Natural killer cell (primary cell): ENCODE data around the gene PIK3R5. TPM values are rescaled to one million over a fixed set of nuclear protein-coding genes. Genes with fewer than 3 reads are reported as not detected.

Experiments used
- ATAC-seq, 3 donors: fragments of 150-1000 bp in 2 of 3; fragments of 200-7000 bp in 1 of 3; cut with Tn5 transposase; 1 replicate in 1 of 3; 2 replicates in 2 of 3; pipeline ENCODE4 v1.10.0; 2021; ENCODE audit warnings: mild to moderate bottlenecking in 2 of 3, moderate library complexity in 2 of 3
- DNase-seq, 2 donors: peaks; one replicate each; pipeline versions ENCODE4 v3.0.0 to v3.0.0-alpha.2; 2013 to 2021; ENCODE audit warnings: mixed read lengths in 1 of 2
- H3K27ac ChIP-seq: one replicate; pipeline ENCODE4 v1.5.1; 2013; ENCODE audit warnings: mild to moderate bottlenecking, low read length
- H3K27me3 ChIP-seq: one replicate; pipeline ENCODE4 v1.6.1; 2013; ENCODE audit warnings: low read length; ENCODE audit not compliant: control insufficient read depth, insufficient read depth
- H3K36me3 ChIP-seq: one replicate; pipeline ENCODE4 v1.6.1; 2013; ENCODE audit warnings: low read length; ENCODE audit not compliant: control insufficient read depth, insufficient read depth
- H3K4me1 ChIP-seq: one replicate; pipeline ENCODE4 v1.6.1; 2013; ENCODE audit warnings: low read length; ENCODE audit not compliant: control insufficient read depth, insufficient read depth
- H3K4me3 ChIP-seq: one replicate; pipeline ENCODE4 v1.5.1; 2013; ENCODE audit warnings: low read length
- H3K9me3 ChIP-seq: one replicate; pipeline ENCODE4 v1.6.1; 2013; ENCODE audit warnings: low read length; ENCODE audit not compliant: control insufficient read depth, insufficient read depth
- H3K27ac Mint-ChIP-seq, 2 donors: one replicate each; pipeline ENCODE4 v1.8.0; 2022; ENCODE audit warnings: mild to moderate bottlenecking in 2 of 2, mixed read lengths in 2 of 2, moderate library complexity in 1 of 2
- H3K27me3 Mint-ChIP-seq, 2 donors: one replicate each; pipeline ENCODE4 v1.8.0; 2022; ENCODE audit warnings: low read depth in 2 of 2, mixed read lengths in 2 of 2
- H3K36me3 Mint-ChIP-seq: one replicate; pipeline ENCODE4 v1.8.0; 2022; ENCODE audit warnings: mixed read lengths
- H3K4me1 Mint-ChIP-seq, 2 donors: one replicate each; pipeline ENCODE4 v1.8.0; 2022; ENCODE audit warnings: mixed read lengths in 2 of 2
- H3K4me3 Mint-ChIP-seq: one replicate; pipeline ENCODE4 v1.8.0; 2022; ENCODE audit warnings: mild to moderate bottlenecking, moderate library complexity, mixed read lengths
- H3K9me3 Mint-ChIP-seq, 2 donors: one replicate each; pipeline ENCODE4 v1.8.0; 2022; ENCODE audit warnings: mixed read lengths in 2 of 2
- WGBS: methylation state at CpG from one replicate; pipeline ENCODE4 v1.1.7; 2013; ENCODE audit warnings: missing lambda C conversion rate; ENCODE audit not compliant: insufficient coverage; 5-methylcytosine and 5-hydroxymethylcytosine counted together
- intact Hi-C: fragments of 100-400 bp; cut with micrococcal nuclease; formaldehyde crosslinking; loops from one replicate; pipeline ENCODE4 v1.14.2; 2022
- total RNA-seq, 4 donors: library from RNA; stranded (reverse); fragments of 120-200 nt in 1 of 4; gene quantifications; one replicate each; pipeline versions ENCODE4 v1.2.3 to v1.2.4, GENCODE V29; 2013 to 2022
- TF ChIP-seq, protein P1 (sequence below): fragments of 200-600 bp; IDR thresholded peaks from one replicate; pipeline ENCODE4 v1.8.0; 2022; ENCODE audit warnings: antibody characterized with exemption

The PIK3R5 gene
- total RNA-seq, 3 donors from 2014 or later (not counting 1 experiment from before 2014, with no cell fraction given), result 254 to 364 (median 348) TPM

GRCh38 chr17:8944748-8945147 lies 20.8 kb downstream of the PIK3R5 start:
- 55% methylated on average over 4 of the region's 4 CpGs for WGBS
- Mint-ChIP-seq H3K36me3 (no peaks in the 10 kb centered on the region), H3K4me3 (peak overlapping the region; percentile 66), H3K27ac (peak overlapping the region in 1 of 2 donors; percentile 89), H3K9me3 (no peaks in the 10 kb centered on the region), H3K4me1 (peaks cover 90 to 94% of the 10 kb centered on the region in 2 donors), H3K27me3 (no peaks in the 10 kb centered on the region)
- no peaks in the 10 kb centered on the region for H3K27me3 ChIP-seq
- H3K27ac ChIP-seq, result peak overlapping the region; percentile 65
- TF ChIP-seq, protein P1, sequence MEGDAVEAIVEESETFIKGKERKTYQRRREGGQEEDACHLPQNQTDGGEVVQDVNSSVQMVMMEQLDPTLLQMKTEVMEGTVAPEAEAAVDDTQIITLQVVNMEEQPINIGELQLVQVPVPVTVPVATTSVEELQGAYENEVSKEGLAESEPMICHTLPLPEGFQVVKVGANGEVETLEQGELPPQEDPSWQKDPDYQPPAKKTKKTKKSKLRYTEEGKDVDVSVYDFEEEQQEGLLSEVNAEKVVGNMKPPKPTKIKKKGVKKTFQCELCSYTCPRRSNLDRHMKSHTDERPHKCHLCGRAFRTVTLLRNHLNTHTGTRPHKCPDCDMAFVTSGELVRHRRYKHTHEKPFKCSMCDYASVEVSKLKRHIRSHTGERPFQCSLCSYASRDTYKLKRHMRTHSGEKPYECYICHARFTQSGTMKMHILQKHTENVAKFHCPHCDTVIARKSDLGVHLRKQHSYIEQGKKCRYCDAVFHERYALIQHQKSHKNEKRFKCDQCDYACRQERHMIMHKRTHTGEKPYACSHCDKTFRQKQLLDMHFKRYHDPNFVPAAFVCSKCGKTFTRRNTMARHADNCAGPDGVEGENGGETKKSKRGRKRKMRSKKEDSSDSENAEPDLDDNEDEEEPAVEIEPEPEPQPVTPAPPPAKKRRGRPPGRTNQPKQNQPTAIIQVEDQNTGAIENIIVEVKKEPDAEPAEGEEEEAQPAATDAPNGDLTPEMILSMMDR, result no peak
- H3K9me3 ChIP-seq, result no peaks in the 10 kb centered on the region
- H3K36me3 ChIP-seq, result peaks cover 28% of the 10 kb centered on the region
- peaks cover 88% of the 10 kb centered on the region for H3K4me1 ChIP-seq
- ATAC-seq (peak; percentile 4 to 31 (median 27)), DNase-seq (no peak)
- no peak overlapping the region for H3K4me3 ChIP-seq
- intact Hi-C loops, result loop anchor here (5.0 kb wide), 1 partner anchor 47 kb away; no protein-coding TSS in a partner anchor

DNA sequence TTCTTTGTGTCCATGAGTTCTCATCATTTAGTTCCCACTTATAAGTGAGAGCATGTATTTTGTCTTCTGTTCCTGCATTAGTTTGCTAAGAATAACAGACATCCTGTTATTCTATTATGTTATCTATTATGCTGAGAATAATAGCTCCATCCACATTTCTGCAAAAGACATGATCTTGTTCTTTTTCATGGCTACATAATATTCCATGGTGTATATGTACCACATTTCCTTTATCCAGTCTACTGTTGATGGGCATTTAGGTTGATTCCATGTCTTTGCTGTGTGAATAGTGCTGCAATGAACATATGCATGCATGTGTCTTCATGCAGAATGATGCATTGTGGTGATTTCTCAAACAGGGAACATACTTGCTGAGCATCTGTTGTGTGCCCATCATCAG lies 21.4 kb downstream of the PIK3R5 start:
- no peaks in the 10 kb centered on the region for H3K27me3 Mint-ChIP-seq
- H3K9me3 ChIP-seq, result no peaks in the 10 kb centered on the region
- peak overlapping the region; percentile 65 for H3K27ac ChIP-seq
- no peak for ATAC-seq
- H3K4me3 ChIP-seq, result no peak overlapping the region
- peaks cover 92% of the 10 kb centered on the region for H3K4me1 ChIP-seq
- TF ChIP-seq, protein P1, result no peak
- H3K36me3 Mint-ChIP-seq, result no peaks in the 10 kb centered on the region
- H3K4me1 Mint-ChIP-seq, result peaks cover 91 to 94% of the 10 kb centered on the region in 2 donors
- no peaks in the 10 kb centered on the region for H3K27me3 ChIP-seq
- no peaks in the 10 kb centered on the region for H3K9me3 Mint-ChIP-seq
- DNase-seq, result no peak
- H3K36me3 ChIP-seq, result peaks cover 28% of the 10 kb centered on the region
- H3K27ac Mint-ChIP-seq, result peak overlapping the region in 1 of 2 donors; percentile 89
- H3K4me3 Mint-ChIP-seq, result peak overlapping the region; percentile 66
- intact Hi-C loops, result no loop called here

GRCh38 chr17:8941980-8942622 lies 23.4 kb downstream of the PIK3R5 start:
- Histone ChIP-seq H3K27ac (peak overlapping the region; percentile 78), H3K4me3 (no peak overlapping the region), H3K36me3 (peaks cover 31% of the 10 kb centered on the region), H3K9me3 (no peaks in the 10 kb centered on the region), H3K4me1 (peaks cover 77% of the 10 kb centered on the region), H3K27me3 (no peaks in the 10 kb centered on the region)
- H3K27me3 Mint-ChIP-seq, result no peaks in the 10 kb centered on the region
- TF ChIP-seq, protein P1, result no peak
- DNase-seq, result peak in 1 of 2 donors; percentile 77
- H3K27ac Mint-ChIP-seq, result peak overlapping the region in 1 of 2 donors; percentile 98
- H3K4me3 Mint-ChIP-seq, result peak overlapping the region; percentile 91
- H3K4me1 Mint-ChIP-seq, result peaks cover 91 to 94% of the 10 kb centered on the region in 2 donors
- intact Hi-C loops, result loop anchor here (1.0 to 2.0 kb wide), 2 partner anchors 9 to 15 kb away; no protein-coding TSS in a partner anchor
- no peaks in the 10 kb centered on the region for H3K9me3 Mint-ChIP-seq
- 38% methylated on average over 8 of the region's 8 CpGs for WGBS
- ATAC-seq, result peak; percentile 52 to 57 (median 52)
- H3K36me3 Mint-ChIP-seq, result peaks cover 6% of the 10 kb centered on the region
